ENCODE results near the gene SFXN5.

GRCh38 chr2:72925328-72925943 lies 146.1 kb downstream of the SFXN5 start:
- TF ChIP-seq CTCF (IDR thresholded peaks at IDR 0.05; ENCODE audit: insufficient read depth, low read length, poor library complexity, severe bottlenecking) (no peak), EZH2phosphoT487 (conservative IDR thresholded peaks at IDR 0.05; ENCODE audit: low read length) (no peak)
